Measurements from ENCODE around the gene MYO1F. TPM values are rescaled to one million over a fixed set of nuclear protein-coding genes. Genes with fewer than 3 reads are reported as not detected.
"Not testable (repeated sequence)": the region's sequence is repeated elsewhere in the genome, so short reads cannot be mapped to it uniquely, and the experiment has no call there.

MYO1F gene
- total RNA-seq, 1 experiment from 2014 or later = 0.03 TPM

GRCh38 chr19:8530061-8530679 is 47.1 kb downstream of the MYO1F start:
- in situ Hi-C loops (cut with HindIII; ENCODE audit: low pct_unique_long_range_greater_than_20kb, low sequenced_read_pairs) = no loop called here
- no peak for DNase-seq (ENCODE audit: low read depth)

GRCh38 chr19:8529369-8530006 is 47.8 kb downstream of the MYO1F start:
- no peak for DNase-seq (ENCODE audit: low read depth)
- in situ Hi-C loops (cut with HindIII; ENCODE audit: low pct_unique_long_range_greater_than_20kb, low sequenced_read_pairs) = no loop called here

GRCh38 chr19:8528500-8528899 is 48.7 kb downstream of the MYO1F start:
- in situ Hi-C loops (cut with HindIII; ENCODE audit: low pct_unique_long_range_greater_than_20kb, low sequenced_read_pairs) = no loop called here
- no peak for DNase-seq (ENCODE audit: low read depth)

GRCh38 chr19:8526345-8527091 is 50.7 kb downstream of the MYO1F start:
- peak; percentile 84 for DNase-seq (ENCODE audit: low read depth)

GRCh38 chr19:8525401-8525684 is 51.9 kb downstream of the MYO1F start:
- DNase-seq (ENCODE audit: low read depth) = no peak
- in situ Hi-C loops (cut with HindIII; ENCODE audit: low pct_unique_long_range_greater_than_20kb, low sequenced_read_pairs) = no loop called here

More at GRCh38 chr19:8526345-8527091, 50.7 kb downstream of the MYO1F start:
- in situ Hi-C loops (cut with HindIII; ENCODE audit: low pct_unique_long_range_greater_than_20kb, low sequenced_read_pairs) = no loop called here

- DNase-seq (ENCODE audit: low read depth) = no peak
- in situ Hi-C loops (cut with HindIII; ENCODE audit: low pct_unique_long_range_greater_than_20kb, low sequenced_read_pairs) = no loop called here
These were observed 57.9 kb downstream of the MYO1F start for GRCh38 chr19:8519388-8519787.

- no peak for DNase-seq (ENCODE audit: low read depth)
- in situ Hi-C loops (cut with HindIII; ENCODE audit: low pct_unique_long_range_greater_than_20kb, low sequenced_read_pairs) = no loop called here
These were observed 58.7 kb downstream of the MYO1F start for GRCh38 chr19:8518536-8518935.

- no peak for DNase-seq (ENCODE audit: low read depth)
- in situ Hi-C loops (cut with HindIII; ENCODE audit: low pct_unique_long_range_greater_than_20kb, low sequenced_read_pairs) = no loop called here
These were observed 59.4 kb downstream of the MYO1F start for GRCh38 chr19:8517551-8518442.

GRCh38 chr19:8515317-8515716 is 61.9 kb downstream of the MYO1F start:
- in situ Hi-C loops (cut with HindIII; ENCODE audit: low pct_unique_long_range_greater_than_20kb, low sequenced_read_pairs) = no loop called here
- no peak for DNase-seq (ENCODE audit: low read depth)

- in situ Hi-C loops (cut with HindIII; ENCODE audit: low pct_unique_long_range_greater_than_20kb, low sequenced_read_pairs); DNase-seq (ENCODE audit: low read depth): not testable (repeated sequence)
These were observed 62.7 kb downstream of the MYO1F start for GRCh38 chr19:8514505-8515009.

GRCh38 chr19:8513687-8514504 is 63.3 kb downstream of the MYO1F start, which contains the start of gene ZNF414:
TSS of gene ZNF414 (minus strand) at chr19:8514167. CDS start at chr19:8514046, 121 bp downstream.
- DNase-seq (ENCODE audit: low read depth) = peak; percentile 91
- in situ Hi-C loops (cut with HindIII; ENCODE audit: low pct_unique_long_range_greater_than_20kb, low sequenced_read_pairs) = no loop called here

GRCh38 chr19:8513036-8513686 is 64.1 kb downstream of the MYO1F start:
- in situ Hi-C loops (cut with HindIII; ENCODE audit: low pct_unique_long_range_greater_than_20kb, low sequenced_read_pairs) = no loop called here
- DNase-seq (ENCODE audit: low read depth) = no peak

- in situ Hi-C loops (cut with HindIII; ENCODE audit: low pct_unique_long_range_greater_than_20kb, low sequenced_read_pairs) = no loop called here
- DNase-seq (ENCODE audit: low read depth) = peak; percentile 61
These were observed 64.9 kb downstream of the MYO1F start for GRCh38 chr19:8512115-8512967.

- DNase-seq (ENCODE audit: low read depth) = no peak
- in situ Hi-C loops (cut with HindIII; ENCODE audit: low pct_unique_long_range_greater_than_20kb, low sequenced_read_pairs) = no loop called here
These were observed 65.6 kb downstream of the MYO1F start for GRCh38 chr19:8511573-8512101.

GRCh38 chr19:8510589-8511115 is 66.6 kb downstream of the MYO1F start:
- no peak for DNase-seq (ENCODE audit: low read depth)

GRCh38 chr19:8506402-8506957 is 70.8 kb downstream of the MYO1F start:
- no peak for DNase-seq (ENCODE audit: low read depth)
- in situ Hi-C loops (cut with HindIII; ENCODE audit: low pct_unique_long_range_greater_than_20kb, low sequenced_read_pairs) = no loop called here

More at GRCh38 chr19:8510589-8511115, 66.6 kb downstream of the MYO1F start:
- in situ Hi-C loops (cut with HindIII; ENCODE audit: low pct_unique_long_range_greater_than_20kb, low sequenced_read_pairs) = no loop called here

Data from Caki2 (cell line).